Type B pancreatic cell (in vitro differentiated cells): Measurements from ENCODE around the gene ZBTB33. TPM values are rescaled to one million over a fixed set of nuclear protein-coding genes. Genes with fewer than 3 reads are reported as not detected.

Experiments
- DNase-seq: peaks from one replicate; pipeline ENCODE4 v3.0.0; 2021; ENCODE audit warnings: mixed read lengths; ENCODE audit not compliant: unreplicated experiment; ENCODE audit errors: extremely low spot score
- H3K27ac Mint-ChIP-seq: 2 replicates; pipeline ENCODE4 v1.8.0; 2021; ENCODE audit warnings: mild to moderate bottlenecking, mixed read lengths
- H3K27me3 Mint-ChIP-seq: 2 replicates; pipeline ENCODE4 v1.8.0; 2021; ENCODE audit warnings: mixed read lengths
- H3K36me3 Mint-ChIP-seq: 2 replicates; pipeline ENCODE4 v1.8.0; 2021; ENCODE audit warnings: mixed read lengths
- H3K4me1 Mint-ChIP-seq: one replicate; pipeline ENCODE4 v1.8.0; 2021; ENCODE audit warnings: mixed read lengths; ENCODE audit not compliant: unreplicated experiment
- H3K4me3 Mint-ChIP-seq: 2 replicates; pipeline ENCODE4 v1.8.0; 2021; ENCODE audit warnings: mild to moderate bottlenecking, mixed read lengths
- H3K9me3 Mint-ChIP-seq: 2 replicates; pipeline ENCODE4 v1.8.0; 2021; ENCODE audit warnings: mixed read lengths
- total RNA-seq: library from RNA; stranded (reverse); gene quantifications from 2 replicates; pipeline ENCODE4 v1.2.1, GENCODE V29; 2021; ENCODE audit warnings: low replicate concordance
- TF ChIP-seq, protein P1 (sequence below): fragments of 200-600 bp; sonication (generic); conservative IDR thresholded peaks from 2 replicates; pipeline ENCODE4 v1.5.0; 2021; ENCODE audit warnings: antibody characterized with exemption, mild to moderate bottlenecking

Gene ZBTB33
- total RNA-seq, 1 donor from 2014 or later: 25.7 TPM

DNA sequence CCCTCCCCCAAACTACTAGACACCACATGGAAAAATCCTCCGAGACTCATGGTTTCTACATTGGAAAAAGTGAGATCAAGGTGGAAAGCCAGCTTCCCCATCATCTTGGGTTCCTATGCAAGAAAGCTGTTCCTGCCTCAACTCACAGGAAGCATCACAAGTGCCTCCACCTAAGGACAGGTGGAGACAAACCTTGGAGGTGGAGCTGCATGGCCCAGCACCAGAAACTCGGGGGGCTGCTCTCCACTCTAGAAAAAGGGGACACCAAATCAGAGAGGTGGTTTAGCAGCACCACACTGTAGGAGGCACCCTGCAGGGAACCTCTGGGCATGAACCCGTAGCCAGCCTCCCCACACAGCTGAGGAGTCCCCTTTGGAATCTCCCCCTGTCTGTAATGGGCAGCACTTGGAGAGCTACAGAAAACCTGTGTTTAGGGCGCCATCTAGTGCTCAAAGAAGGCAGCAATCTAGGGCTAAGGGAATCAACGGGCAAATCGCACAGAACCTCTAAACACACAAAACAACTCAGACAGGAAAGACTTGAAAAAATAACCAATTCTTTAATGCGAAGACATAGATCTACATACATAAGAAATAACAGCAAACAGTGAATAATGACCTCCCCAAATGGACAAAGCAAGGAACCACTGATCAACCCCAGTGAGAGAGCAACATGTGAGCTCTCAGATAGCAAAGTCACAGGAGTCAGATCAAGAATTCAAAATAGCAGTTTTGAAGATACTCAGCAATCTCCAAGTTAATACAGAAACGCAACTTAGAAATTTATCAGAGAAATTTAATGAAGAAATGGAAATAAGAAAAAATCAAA is 37.0 kb upstream of the ZBTB33 start:
- Mint-ChIP-seq H3K4me1 (no peaks in the 10 kb centered on the region), H3K4me3 (no peak overlapping the region), H3K27me3 (no peaks in the 10 kb centered on the region), H3K9me3 (peaks cover 5% of the 10 kb centered on the region), H3K27ac (no peak overlapping the region), H3K36me3 (no peaks in the 10 kb centered on the region)
- TF ChIP-seq, protein P1, sequence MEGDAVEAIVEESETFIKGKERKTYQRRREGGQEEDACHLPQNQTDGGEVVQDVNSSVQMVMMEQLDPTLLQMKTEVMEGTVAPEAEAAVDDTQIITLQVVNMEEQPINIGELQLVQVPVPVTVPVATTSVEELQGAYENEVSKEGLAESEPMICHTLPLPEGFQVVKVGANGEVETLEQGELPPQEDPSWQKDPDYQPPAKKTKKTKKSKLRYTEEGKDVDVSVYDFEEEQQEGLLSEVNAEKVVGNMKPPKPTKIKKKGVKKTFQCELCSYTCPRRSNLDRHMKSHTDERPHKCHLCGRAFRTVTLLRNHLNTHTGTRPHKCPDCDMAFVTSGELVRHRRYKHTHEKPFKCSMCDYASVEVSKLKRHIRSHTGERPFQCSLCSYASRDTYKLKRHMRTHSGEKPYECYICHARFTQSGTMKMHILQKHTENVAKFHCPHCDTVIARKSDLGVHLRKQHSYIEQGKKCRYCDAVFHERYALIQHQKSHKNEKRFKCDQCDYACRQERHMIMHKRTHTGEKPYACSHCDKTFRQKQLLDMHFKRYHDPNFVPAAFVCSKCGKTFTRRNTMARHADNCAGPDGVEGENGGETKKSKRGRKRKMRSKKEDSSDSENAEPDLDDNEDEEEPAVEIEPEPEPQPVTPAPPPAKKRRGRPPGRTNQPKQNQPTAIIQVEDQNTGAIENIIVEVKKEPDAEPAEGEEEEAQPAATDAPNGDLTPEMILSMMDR: peak; percentile 79
- no peak for DNase-seq

DNA sequence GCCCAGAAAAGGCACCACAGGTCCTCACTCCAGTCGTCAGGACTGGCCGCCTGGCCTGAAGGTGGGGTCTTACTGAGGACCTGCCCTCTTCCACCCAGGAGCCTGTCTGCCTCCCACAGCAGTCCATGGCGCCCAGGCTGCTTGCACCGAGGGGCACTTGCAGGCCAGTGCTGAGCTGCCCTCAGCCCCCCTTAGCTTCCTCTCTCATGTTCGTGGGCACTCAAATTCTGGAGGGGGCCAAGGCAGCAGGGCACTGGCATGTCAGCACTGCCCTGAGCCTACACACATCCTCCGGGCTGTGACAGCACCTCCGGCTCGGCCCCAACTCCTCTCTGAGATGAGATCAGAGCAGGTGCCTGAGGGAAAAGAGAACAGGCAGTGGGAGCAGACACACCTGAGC is 27.2 kb upstream of the ZBTB33 start:
- Mint-ChIP-seq H3K27ac (no peak overlapping the region), H3K36me3 (no peaks in the 10 kb centered on the region), H3K4me1 (no peaks in the 10 kb centered on the region), H3K27me3 (no peaks in the 10 kb centered on the region), H3K9me3 (no peaks in the 10 kb centered on the region), H3K4me3 (no peak overlapping the region)
- TF ChIP-seq, protein P1: no peak
- DNase-seq: no peak

DNA sequence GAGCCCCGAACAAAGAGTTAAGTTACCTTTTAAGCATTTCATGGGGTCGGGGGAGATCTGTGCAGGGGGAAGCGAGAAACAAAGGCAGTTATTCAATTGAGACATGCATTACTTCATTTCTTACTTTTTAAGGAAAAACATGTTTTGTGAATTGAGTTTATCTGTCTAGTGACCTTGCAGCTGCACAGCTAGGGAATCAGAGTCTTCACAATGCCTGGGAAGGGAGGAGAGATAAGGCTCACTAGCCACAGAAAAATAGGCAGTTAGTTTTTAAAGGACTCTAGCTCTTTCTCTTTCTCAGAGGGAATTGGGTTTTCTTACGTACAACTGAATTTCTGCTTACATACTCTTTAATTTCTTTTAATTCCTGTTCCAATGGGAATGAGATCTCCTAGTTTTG is 26.2 kb upstream of the ZBTB33 start:
- no peaks in the 10 kb centered on the region for H3K36me3 Mint-ChIP-seq
- H3K4me3 Mint-ChIP-seq: no peak overlapping the region
- no peak overlapping the region for H3K27ac Mint-ChIP-seq
- H3K4me1 Mint-ChIP-seq: no peaks in the 10 kb centered on the region
- DNase-seq: no peak
- no peaks in the 10 kb centered on the region for H3K9me3 Mint-ChIP-seq
- H3K27me3 Mint-ChIP-seq: no peaks in the 10 kb centered on the region
- TF ChIP-seq, protein P1: no peak

DNA sequence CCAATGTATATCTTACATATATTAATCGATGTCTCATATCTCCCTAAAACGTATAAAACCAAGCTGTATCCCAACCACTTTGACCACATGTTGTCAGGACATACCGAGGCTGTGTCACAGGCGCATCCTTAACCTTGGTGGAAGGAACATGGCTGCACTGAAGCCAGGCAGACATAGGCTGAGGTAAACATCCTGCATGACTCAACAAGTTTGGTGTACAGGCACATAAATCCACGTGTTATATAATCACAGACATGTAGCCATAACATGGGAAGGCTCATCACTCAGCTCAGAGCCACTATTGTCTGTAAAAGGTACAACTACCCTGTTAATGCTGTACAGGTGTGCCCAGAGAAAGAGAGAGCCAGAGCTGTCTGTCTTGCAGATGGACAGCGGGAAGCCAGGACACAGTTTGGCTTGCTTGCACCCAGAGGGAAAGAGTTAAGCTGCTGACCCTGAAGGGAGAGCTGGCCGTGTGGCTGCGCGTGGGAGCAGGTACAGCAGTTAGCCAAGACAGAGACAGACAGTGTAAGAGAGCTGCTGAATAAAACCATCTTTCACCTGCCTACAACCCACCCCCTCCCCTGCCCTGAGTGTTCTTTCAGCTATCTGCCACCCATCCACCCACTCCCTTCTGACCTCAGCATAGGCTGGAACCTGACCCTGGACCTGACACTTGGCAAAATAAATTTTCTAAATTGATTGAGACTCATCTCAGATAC is 22.3 kb upstream of the ZBTB33 start:
- no peak overlapping the region for H3K27ac Mint-ChIP-seq
- no peaks in the 10 kb centered on the region for H3K4me1 Mint-ChIP-seq
- TF ChIP-seq, protein P1: no peak

DNA sequence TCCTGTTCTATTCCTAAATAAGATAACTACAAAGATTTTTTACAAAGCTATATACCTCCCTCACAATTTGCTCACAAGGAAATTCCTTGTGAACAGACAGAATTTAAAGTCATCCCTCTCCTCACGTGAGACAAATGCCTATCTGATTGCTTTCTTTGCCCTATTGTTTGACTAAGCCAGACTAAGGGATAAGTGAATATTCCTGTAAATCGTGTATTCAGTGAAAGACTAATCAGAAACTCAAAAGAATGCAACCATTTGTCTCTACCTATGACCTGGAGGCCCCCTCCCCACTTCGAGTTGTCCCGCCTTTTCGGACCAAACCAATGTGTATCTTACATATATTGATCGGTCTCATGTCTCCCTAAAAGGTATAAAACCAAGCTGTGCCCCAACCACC is 15.3 kb upstream of the ZBTB33 start:
- Mint-ChIP-seq H3K4me1 (no peaks in the 10 kb centered on the region), H3K36me3 (no peaks in the 10 kb centered on the region), H3K9me3 (no peaks in the 10 kb centered on the region), H3K4me3 (no peak overlapping the region), H3K27ac (no peak overlapping the region), H3K27me3 (no peaks in the 10 kb centered on the region)
- no peak for DNase-seq
- TF ChIP-seq, protein P1: no peak

More for the DNA sequence above, 22.3 kb upstream of the ZBTB33 start:
- Mint-ChIP-seq H3K4me3 (no peak overlapping the region), H3K36me3 (no peaks in the 10 kb centered on the region), H3K9me3 (no peaks in the 10 kb centered on the region), H3K27me3 (no peaks in the 10 kb centered on the region)
- no peak for DNase-seq
